GM19452 (cell line): ENCODE results near the gene TPSB2.
"Not testable (repeated sequence)": the region's sequence is repeated elsewhere in the genome, so short reads cannot be mapped to it uniquely, and the experiment has no call there.

Source experiments
- ATAC-seq: cut with Tn5 transposase; IDR thresholded peaks from one replicate; pipeline ENCODE4 v1.9.1; 2021; ENCODE audit not compliant: unreplicated experiment

TPSB2 gene

DNA sequence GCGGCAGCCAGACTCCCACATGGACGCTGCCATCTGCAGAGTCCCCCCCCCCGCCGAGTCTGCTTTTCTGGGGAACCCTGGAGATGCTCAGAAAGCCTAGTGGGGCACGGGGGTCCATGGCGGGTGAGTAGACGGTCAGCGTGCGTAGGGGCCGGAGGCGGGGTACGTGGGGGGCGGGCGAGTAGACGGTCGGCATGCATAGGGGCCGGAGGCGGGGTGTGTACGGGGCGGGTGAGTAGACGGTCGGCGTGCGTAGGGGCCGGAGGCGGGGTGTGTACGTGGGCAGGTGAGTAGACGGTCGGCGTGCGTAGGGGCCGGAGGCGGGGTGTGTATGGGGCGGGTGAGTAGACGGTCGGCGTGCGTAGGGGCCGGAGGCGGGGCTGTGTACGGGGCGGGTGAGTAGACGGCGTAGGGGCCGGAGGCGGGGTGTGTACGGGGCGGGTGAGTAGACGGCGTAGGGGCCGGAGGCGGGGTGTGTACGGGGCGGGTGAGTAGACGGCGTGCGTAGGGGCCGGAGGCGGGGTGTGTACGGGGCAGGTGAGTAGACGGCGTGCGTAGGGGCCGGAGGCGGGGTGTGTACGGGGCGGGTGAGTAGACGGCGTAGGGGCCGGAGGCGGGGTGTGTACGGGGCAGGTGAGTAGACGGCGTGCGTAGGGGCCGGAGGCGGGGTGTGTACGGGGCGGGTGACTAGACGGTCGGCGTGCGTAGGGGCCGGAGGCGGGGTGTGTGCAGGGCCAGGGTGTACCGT lies 44.4 kb downstream of the TPSB2 start:
- ATAC-seq: not testable (repeated sequence)

- no peak for ATAC-seq
Measured at GRCh38 chr16:1184980-1185379, 45.0 kb downstream of the TPSB2 start.

- ATAC-seq: no peak
Measured at GRCh38 chr16:1184156-1184868, 45.7 kb downstream of the TPSB2 start.

DNA sequence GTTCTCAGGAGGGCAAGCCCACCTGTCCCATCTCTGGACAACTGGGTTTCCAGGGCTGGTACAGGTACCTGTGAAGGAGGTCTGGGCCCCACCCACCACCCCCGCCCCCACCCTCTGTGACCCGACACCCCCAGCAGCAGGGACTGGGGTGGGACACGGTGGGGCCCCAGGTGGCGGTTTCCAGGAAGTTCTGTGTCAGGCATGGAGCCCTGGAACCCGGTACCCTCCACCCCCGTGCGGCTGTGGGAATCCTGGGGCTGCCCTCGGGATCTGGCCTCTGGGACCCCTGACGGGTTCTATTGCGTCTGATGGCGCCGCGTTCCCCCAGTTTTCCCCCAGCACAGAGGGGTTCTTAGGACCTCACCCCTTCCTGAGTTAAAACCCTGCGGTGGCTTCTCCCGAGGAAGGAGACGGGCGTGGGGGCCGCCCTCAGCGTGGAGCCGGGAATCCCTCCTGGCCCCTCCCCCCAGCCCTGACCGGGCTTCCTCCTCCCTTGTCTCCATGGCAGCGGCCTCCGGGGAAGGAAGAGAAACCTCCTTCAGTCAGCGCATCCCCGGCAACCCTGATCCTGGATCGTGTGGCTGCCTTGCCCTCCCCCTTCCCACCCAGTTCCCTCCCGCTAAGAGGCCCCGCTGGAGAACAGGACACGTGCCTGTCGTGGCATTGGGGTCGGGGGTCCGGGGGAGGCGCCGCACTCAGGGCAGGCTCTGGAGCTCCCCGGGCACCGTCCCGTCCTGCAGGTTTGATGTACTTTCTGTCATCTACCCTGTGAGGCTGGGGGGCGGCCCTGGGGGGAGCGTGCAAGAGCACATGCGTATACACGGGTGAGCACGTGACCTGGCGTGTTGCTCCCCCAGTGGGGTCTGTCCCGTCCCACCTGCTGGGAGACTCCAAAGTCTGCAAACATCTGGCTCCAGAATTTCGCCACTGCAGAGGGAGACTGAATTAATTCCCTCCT lies 46.8 kb downstream of the TPSB2 start:
- ATAC-seq: no peak

GRCh38 chr16:1182316-1182671 lies 47.7 kb downstream of the TPSB2 start:
- no peak for ATAC-seq

DNA sequence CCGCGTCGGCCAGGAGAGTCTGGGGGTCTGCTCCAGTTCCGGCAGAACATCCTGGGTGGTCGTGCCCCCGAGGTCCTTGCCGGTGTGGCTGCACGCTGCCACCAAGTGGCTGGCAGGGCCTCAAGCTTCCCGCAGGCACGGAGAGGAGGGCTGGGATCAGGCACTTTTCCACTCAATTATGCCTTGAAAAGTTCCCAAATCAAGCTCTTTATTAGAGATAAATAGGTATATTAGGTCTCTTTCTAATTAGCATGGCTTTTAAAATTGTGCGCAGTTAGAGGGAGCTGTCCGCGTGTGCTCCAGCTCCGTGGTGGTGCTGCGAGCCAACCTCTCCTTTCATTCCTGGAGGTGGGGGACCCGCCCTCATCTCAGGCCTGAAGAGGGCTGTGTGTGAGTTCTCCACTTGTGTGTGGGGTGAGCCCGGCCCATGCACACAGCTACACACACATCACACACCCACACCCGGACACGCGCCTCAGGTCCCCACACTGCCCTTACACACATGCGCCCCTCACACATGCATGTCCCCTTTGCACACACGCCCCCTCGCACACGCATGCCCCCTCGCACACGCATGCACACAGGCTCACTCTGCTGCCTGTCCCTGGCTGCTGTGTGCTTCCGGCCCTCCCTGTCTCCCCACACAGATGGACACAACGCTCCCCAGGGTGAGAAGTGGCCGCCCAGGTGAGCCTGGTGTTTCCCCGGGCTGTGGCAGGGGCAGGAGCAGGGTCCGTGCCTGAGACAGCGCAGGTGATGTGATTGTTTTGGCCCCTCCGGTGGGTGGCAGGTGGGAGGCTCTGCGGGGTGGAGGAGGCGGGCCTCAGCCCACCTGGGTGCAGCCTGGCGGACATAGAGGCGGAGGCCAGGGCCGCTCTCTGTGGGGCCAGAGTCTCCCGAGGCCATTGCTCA lies 48.3 kb downstream of the TPSB2 start:
- ATAC-seq: no peak

- ATAC-seq: no peak
Measured at GRCh38 chr16:1180549-1181403, 49.2 kb downstream of the TPSB2 start.
